Measurements from ENCODE around the gene PPP2R2D. TPM values are rescaled to one million over a fixed set of nuclear protein-coding genes. Genes with fewer than 3 reads are reported as not detected.

Gene PPP2R2D
- total RNA-seq, 1 experiment from 2014 or later, result 40.3 TPM

- Histone ChIP-seq H3K4me3 (ENCODE audit: low read length) (no peak overlapping the region), H3K9me2 (replicated peaks; ENCODE audit: low read length) (no peaks in the 10 kb centered on the region), H3K79me2 (ENCODE audit: low read length) (no peaks in the 10 kb centered on the region), H3K4me2 (ENCODE audit: low read length) (no peak overlapping the region), H3K36me3 (ENCODE audit: low read depth, low read length) (no peaks in the 10 kb centered on the region), H4K20me1 (ENCODE audit: low read length) (no peaks in the 10 kb centered on the region), H3K9ac (ENCODE audit: low read length) (no peak overlapping the region), H3F3A (ENCODE audit: low read length, unreplicated experiment) (no peaks in the 10 kb centered on the region), H3K27me3 (ENCODE audit: low read length) (peaks cover 4% of the 10 kb centered on the region; the same call in 1 of the 2 replicates), H2AFZ (ENCODE audit: low read length) (no peak overlapping the region), H3K4me1 (ENCODE audit: insufficient read depth, low read length) (no peaks in the 10 kb centered on the region), H3K27ac (ENCODE audit: low read length) (no peak overlapping the region), H3K9me3 (ENCODE audit: low read length) (no peaks in the 10 kb centered on the region)
- CTCF ChIA-PET, result no interaction called here
- no TSS peak for BruUV-seq (replicated peaks)
- ATAC-seq (no peak), DNase-seq (no peak)
- no peak for TF ChIP-seq EZH2 (IDR thresholded peaks at IDR 0.05; ENCODE audit: low read length, unreplicated experiment)
- no peak for TF ChIP-seq EZH2phosphoT487 (IDR thresholded peaks at IDR 0.05; ENCODE audit: borderline replicate concordance, low read length)
- POLR2A ChIA-PET (ENCODE audit: unreplicated experiment), result no interaction called here
- intact Hi-C loops (cut with micrococcal nuclease), result no loop called here
These were observed 29.2 kb upstream of the PPP2R2D start for GRCh38 chr10:131871673-131872005.

GRCh38 chr10:131872011-131872826, 28.6 kb upstream of the PPP2R2D start:
- Histone ChIP-seq H3K9me3 (ENCODE audit: low read length) (no peaks in the 10 kb centered on the region), H4K20me1 (ENCODE audit: low read length) (no peaks in the 10 kb centered on the region), H3K4me2 (ENCODE audit: low read length) (no peak overlapping the region), H3K9ac (ENCODE audit: low read length) (no peak overlapping the region), H3K79me2 (ENCODE audit: low read length) (no peaks in the 10 kb centered on the region), H3K36me3 (ENCODE audit: low read depth, low read length) (no peaks in the 10 kb centered on the region), H3K27ac (ENCODE audit: low read length) (no peak overlapping the region), H3K9me2 (replicated peaks; ENCODE audit: low read length) (no peaks in the 10 kb centered on the region), H2AFZ (ENCODE audit: low read length) (no peak overlapping the region), H3K27me3 (ENCODE audit: low read length) (0 out of 2 replicates have a peak, but pooled peaks cover under 1% of the 10 kb centered on the region), H3F3A (ENCODE audit: low read length, unreplicated experiment) (no peaks in the 10 kb centered on the region), H3K4me3 (ENCODE audit: low read length) (no peak overlapping the region), H3K4me1 (ENCODE audit: insufficient read depth, low read length) (no peaks in the 10 kb centered on the region)
- POLR2A ChIA-PET (ENCODE audit: unreplicated experiment), result no interaction called here
- no TSS peak for BruUV-seq (replicated peaks)
- no peak for DNase-seq
- TF ChIP-seq EZH2phosphoT487 (IDR thresholded peaks at IDR 0.05; ENCODE audit: borderline replicate concordance, low read length) (no peak), CTCF (conservative IDR thresholded peaks at IDR 0.05; ENCODE audit: low read depth, low read length) (no peak), EZH2 (IDR thresholded peaks at IDR 0.05; ENCODE audit: low read length, unreplicated experiment) (no peak)
- CTCF ChIA-PET, result no interaction called here
- intact Hi-C loops (cut with micrococcal nuclease), result no loop called here
- ATAC-seq, result no peak

GRCh38 chr10:131872827-131873375, 27.9 kb upstream of the PPP2R2D start:
- H3K27ac ChIP-seq (ENCODE audit: low read length), result no peak overlapping the region
- intact Hi-C loops (cut with micrococcal nuclease), result no loop called here
- POLR2A ChIA-PET (ENCODE audit: unreplicated experiment), result no interaction called here
- no peak overlapping the region for H3K4me3 ChIP-seq (ENCODE audit: low read length)
- no peaks in the 10 kb centered on the region for H3K9me2 ChIP-seq (replicated peaks; ENCODE audit: low read length)
- no peak for TF ChIP-seq CTCF (conservative IDR thresholded peaks at IDR 0.05; ENCODE audit: low read depth, low read length)
- no peak for TF ChIP-seq EZH2phosphoT487 (IDR thresholded peaks at IDR 0.05; ENCODE audit: borderline replicate concordance, low read length)
- TF ChIP-seq EZH2 (IDR thresholded peaks at IDR 0.05; ENCODE audit: low read length, unreplicated experiment), result no peak
- no peaks in the 10 kb centered on the region for H3K36me3 ChIP-seq (ENCODE audit: low read depth, low read length)
- no peak for ATAC-seq
- BruUV-seq (replicated peaks), result no TSS peak
- H3K27me3 ChIP-seq (ENCODE audit: low read length), result peaks cover 7% of the 10 kb centered on the region; the same call in 1 of the 2 replicates
- no peak overlapping the region for H3K4me2 ChIP-seq (ENCODE audit: low read length)
- H2AFZ ChIP-seq (ENCODE audit: low read length), result no peak overlapping the region
- H4K20me1 ChIP-seq (ENCODE audit: low read length), result no peaks in the 10 kb centered on the region
- no peaks in the 10 kb centered on the region for H3K9me3 ChIP-seq (ENCODE audit: low read length)
- CTCF ChIA-PET, result no interaction called here
- no peaks in the 10 kb centered on the region for H3F3A ChIP-seq (ENCODE audit: low read length, unreplicated experiment)
- no peaks in the 10 kb centered on the region for H3K4me1 ChIP-seq (ENCODE audit: insufficient read depth, low read length)
- DNase-seq, result no peak
- H3K9ac ChIP-seq (ENCODE audit: low read length), result no peak overlapping the region
- no peaks in the 10 kb centered on the region for H3K79me2 ChIP-seq (ENCODE audit: low read length)

All from PC-3 (cell line).